ENCODE results near the gene ANGPTL5.
"Not testable (repeated sequence)": the region's sequence is repeated elsewhere in the genome, so short reads cannot be mapped to it uniquely, and the experiment has no call there.

ANGPTL5 gene

DNA sequence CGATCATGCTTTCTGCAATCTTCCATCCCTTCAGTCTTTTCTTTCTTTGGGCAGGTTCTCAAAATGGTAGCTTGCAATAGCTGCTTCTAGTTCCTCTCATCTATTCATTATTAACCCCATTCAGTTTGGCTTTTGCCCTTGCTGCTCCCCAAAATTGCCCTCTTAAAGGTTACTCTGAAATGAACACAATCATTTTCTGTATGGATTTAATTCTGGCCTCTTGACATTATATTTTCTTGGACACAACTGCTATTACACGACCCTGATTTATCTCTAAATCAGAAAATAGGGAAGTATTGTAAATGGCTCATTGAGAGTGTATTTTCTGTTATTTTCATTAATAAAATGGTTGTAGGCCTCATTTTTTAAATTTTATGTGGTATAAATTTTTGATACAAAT lies at the start of gene ANGPTL5:
Gene ANGPTL5, minus strand, starts transcription at position 101 of the 400 bp plus-strand sequence. CDS start 8,613 bp downstream, outside the sequence.
- no peak for DNase-seq

DNA sequence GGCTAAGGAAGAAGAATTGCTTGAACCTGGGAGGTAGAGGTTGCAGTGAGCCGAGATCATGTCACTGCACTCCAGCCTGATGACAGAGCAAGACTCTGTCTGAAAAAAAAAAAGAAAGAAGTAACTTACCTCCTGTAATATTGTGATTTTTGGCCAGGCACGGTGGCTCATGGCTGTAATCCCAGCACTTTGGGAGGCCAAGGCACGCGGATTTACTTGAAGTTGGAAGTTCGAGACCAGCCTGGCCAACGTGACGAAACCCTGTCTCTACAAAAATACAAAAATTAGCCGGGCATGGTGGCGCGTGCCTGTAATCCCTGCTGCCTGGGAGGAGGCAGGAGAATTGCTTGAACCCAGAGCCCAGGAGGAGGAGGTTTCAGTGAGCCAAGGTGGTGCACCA lies 47.9 kb upstream of the ANGPTL5 start:
- not testable (repeated sequence) for DNase-seq

DNA sequence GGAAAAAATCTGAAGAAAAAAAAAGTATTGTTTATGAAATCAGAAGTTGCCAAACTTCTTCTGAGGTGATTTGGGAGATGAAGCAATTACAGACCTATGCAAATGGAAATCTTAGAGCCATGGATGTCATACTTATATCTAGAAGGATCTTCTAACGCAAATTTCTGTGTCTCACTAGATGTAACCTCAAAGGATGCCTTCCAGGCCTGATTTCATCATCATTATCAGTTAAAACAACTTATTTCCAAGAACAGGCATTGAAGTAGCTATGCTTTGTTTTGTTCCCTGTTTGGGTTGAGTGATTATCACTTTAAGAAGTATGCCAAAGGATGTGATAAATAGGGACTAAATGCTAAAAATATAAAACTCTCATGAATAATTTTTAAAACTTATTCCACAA lies 43.9 kb upstream of the ANGPTL5 start:
- peak; percentile 54 for DNase-seq

DNA sequence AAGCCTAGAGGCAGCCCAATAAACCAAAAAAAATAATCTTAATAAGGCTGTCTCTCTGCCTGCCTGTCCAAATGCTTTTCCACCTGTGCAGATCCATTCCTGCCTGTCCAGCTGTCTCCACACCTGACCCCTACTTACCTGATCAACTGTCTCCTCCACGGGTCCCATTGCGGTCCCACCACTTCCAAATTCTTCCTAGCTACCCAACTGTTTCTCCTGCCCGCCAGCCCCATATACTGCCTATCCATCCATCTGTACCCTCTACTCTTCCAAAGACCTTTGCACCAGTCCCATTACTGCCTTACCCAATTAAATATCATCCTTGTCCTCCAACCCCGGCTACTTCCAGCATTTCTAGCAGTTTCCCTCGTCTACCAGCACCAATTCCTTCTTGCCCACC lies 39.4 kb upstream of the ANGPTL5 start:
- DNase-seq = no peak

DNA sequence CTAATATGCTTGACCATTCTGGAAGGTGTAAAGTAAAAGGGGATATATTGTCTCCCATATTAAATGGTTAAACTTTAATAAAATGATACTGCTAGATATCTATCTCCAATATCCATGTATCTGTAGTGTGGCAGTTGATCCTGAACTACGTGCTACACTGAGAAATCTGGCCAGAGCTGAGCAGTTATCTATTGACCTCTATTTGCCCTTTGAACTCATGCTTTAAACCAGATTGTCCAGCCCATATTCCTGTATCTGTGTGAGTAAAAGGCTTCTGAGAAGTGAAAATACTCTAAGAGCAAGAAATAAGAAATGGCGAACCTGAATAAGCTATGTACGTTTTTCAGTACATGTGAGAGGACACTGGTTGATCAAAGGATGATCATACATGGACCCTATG lies 39.0 kb upstream of the ANGPTL5 start:
- no peak for DNase-seq

DNA sequence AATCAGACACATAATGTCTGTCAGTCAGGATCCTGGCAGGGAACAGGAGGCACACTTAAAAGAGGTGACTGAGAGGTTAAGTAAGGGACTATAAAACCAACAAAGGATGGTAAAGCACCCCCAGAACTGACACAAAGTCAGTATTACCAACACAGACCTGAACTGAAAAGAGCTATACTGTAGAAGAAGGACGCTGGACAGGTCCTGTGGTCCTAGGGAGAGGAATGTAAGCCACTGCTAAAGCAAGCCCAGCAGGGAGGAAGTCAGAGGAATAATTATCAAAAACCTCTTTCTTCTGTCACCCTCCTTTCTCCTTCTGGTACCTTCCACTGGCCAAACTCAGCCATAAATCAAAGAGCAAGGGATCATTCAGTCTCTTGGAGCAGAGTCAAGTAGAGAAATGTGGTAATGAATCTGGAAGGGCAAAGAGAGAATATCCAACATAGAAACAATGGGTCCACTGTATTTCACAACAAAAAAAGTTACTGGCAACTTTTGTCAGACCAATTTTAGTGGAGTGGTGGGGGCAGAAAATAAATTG lies 33.4 kb upstream of the ANGPTL5 start:
- DNase-seq = no peak

DNA sequence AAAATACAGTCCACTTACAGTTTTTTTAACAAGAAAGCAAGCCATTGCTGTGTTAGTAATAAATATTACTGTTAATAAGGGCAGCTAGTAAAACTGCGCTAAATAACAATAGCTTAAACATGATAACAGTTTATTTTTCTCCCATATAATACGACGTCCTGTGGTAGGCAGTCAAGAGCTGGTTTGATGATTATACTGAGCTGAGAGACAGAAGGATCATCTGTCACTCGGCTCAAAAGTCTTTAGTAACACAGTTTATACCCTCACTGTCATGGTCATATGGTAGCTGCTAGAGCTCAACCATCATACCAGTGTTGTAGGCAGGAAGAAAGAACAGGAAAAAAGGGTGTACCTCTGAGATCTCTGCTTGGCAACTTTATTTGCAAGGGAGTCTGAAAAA lies 29.1 kb upstream of the ANGPTL5 start:
- no peak for DNase-seq

DNA sequence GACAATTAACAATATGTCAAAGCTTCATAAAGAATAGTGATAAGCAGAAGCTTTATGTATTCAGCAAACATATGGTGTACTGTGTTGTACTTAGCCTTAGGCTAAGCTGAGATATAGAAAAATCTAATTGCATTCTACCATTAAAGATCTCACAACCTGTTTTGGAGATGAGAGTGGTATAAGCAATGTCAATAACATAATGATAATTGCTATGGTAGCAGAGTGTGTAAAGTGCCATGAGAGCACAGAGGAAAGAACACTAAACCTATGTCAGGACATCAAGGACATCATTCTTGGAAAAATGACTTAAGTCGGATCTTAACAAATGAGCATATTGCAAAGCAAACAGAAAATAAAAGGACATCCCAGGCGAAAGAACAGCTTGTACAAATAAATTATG lies 28.6 kb upstream of the ANGPTL5 start:
- DNase-seq = no peak

DNA sequence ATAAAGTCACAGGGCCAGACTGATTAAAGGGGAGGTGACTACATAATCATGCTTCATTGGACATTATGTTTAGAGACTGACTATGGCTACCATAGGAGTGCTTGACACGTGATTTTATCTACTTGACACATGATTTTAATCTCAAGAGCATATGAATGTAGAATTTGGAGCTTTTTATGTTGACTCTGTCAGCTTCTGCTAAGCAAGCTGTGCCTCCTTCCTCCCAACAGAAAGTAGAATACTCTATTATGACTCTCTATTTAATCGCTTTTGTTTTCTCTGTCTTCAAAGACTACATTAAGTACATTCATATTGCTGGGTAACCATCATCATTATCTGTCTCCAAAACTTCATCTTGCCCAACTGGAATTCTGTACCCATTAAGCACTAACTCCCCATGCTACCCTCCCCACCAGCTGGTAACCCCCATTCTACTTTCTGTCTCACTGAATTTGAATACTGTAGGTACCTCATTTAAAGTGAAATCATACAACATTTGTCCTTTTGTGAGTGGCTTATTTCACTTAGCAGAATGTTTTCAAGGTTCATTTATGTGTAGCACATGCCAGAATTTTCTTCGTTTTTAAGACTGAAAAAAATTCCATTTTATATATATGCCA lies 24.7 kb upstream of the ANGPTL5 start:
- no peak for DNase-seq

DNA sequence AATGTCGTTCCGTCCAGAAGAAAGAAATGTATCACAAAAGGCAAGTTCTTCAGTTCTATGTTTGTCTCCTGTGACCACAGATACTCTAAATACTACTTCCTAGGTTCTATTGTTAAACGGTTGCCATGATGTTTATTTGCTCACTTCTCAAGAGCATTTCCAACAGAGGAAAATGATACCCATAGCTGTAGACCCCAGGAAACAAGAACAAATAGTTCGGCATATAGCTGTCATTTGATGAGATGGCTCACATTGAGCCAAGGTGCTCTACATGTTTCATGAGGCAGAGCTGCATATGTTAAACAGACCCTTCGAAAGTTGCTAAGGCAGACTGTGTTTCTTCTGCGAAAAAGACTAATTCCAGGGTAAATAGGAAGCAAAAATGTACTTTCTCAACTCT lies 15.4 kb upstream of the ANGPTL5 start:
- DNase-seq = no peak

DNA sequence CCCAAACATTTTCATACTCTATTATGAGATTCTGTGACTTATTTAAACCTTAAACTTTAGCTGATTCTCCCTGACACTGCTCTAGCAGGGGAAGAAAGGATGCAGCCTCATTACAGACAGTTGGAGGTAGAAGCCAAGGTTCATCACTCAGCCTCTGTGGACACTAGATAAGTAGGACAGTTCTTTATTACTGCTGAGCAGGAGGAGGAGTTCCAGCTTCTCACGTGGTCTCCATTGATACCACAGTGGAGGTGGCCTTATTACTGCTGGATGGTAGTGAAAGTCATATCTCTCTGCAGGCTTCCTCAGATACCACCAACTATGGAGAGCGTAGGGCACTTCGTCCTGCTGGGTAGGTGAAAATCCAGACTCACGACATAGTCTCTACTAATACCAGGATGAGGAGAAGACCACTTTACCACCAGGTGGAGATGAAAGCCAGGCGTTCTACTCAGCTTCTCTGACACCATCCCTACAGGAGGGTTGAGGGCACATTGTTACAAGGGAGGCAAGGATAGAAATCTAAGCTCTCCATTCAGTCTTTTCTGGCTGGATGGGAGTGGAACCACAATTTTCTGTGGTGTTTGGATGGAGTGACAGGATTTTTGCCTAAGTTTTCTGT lies 13.1 kb upstream of the ANGPTL5 start:
- peak; percentile 20 for DNase-seq

DNA sequence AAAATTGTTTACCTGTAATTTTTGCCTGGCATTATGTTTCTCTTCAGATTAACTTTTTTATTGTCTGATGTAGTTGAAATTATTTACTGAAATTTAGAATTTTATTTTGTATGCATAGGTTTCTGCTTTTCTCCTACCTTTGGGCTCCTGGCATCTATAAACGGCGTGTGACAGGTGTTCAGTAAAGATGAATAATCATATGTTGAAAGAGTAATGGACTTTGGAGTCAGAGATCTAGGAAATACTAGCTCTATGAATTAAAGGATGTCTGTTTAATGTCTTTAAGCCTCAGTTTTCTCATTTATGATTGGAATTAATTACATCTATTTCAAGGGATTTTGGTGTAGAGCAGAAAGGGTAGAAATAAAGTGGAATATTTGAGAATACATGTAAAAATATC lies 7.2 kb upstream of the ANGPTL5 start:
- no peak for DNase-seq

DNA sequence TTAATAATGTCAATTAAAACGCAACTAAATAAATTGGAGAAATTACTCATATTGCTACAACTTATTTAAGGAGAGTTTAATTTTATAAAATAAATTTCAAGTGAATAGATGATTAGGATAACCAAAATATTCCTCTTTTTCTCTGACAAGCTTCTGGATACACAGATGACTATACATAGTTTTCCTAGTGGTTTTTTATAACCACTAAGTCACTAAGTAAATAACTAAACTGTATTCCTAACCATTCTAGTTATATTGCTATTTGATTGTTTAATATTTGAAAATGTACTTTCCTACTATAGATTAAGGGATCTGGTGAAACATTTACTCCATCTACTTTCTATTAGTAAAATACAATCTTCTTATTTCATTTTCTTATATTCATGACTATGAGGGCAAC lies 4.7 kb upstream of the ANGPTL5 start:
- DNase-seq = no peak

DNA sequence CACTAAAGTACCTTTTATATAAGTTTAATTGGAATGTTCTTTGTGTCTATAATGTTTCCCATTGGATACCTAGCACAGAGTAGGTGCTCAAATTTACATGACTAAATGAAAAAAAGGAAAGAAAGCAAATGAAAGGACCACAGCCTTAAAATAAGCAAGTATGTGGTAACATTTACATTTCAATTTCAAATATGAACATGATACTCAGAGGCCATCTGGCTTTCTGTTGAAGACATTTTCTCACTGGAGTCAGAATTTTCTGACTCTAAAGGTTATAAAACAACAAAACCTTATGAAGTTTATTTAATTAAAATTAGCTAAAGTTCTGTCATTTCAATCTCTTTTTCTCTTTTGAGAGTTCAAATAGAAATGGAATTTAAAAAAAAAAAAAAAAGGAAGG lies 904 bp upstream of the ANGPTL5 start:
- DNase-seq = no peak

DNA sequence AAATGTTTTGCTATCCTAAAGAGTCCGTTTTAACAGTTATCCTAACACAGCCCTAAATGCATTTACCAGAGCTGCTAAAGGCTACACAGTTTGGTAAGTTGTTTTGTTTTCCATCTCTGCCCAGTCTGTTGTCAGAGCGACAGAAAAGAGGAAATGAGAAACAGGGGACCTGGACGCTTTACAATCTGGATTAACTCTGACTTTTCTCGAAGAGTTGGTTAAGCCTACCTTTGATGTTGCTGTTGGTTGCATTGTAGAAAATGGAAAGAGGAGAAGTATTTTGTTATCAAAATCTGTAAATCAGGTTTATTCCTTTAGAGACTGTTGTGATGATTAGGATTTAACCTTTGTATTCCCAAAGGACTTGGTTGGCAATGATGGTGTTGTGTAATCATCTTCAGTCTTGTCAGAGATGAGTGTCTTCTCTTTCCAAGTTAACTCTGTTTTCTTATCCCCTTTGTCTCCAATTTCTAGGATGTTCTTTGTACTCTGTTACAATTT lies 481 bp downstream of the ANGPTL5 start:
- DNase-seq = peak; percentile 68

DNA sequence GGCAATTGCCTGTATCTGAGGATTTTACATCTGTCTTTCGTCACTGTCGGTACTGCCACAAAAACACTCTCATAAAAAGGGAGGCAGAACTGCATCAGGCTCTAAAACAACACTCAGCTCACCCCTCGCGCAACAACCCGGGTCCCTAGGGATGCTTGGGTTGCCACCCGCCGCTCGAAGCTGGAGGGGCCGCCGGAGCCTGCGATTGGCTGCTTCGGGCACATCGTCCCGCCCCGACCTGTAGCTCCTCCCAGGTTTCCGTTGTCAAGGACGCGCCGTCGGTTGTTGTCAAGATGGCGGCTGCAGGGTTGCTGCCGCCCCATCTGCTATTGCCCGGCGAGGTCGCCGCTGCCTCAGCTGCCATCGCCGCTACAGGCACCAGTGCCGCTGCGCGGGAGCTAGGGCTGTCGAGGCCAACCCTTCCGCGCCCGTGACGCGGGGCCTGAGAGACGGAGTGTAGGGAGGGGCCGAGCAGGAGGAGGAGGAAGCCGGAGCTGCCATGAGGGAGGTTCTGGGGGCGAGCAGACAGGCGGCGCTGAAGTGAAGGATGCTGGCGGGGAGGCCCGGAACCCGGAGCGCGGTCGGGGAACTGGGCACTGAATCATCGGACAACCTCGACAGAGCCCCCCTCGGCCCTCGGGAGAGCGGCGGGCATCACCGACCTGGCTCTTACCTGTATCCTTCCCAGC lies 1.4 kb downstream of the ANGPTL5 start, which contains the start of gene CEP126:
Gene CEP126, plus strand, starts transcription at position 273 of the 689 bp plus-strand sequence. Its CDS starts 275 bp downstream, at position 548.
- peak; percentile 95 for DNase-seq

DNA sequence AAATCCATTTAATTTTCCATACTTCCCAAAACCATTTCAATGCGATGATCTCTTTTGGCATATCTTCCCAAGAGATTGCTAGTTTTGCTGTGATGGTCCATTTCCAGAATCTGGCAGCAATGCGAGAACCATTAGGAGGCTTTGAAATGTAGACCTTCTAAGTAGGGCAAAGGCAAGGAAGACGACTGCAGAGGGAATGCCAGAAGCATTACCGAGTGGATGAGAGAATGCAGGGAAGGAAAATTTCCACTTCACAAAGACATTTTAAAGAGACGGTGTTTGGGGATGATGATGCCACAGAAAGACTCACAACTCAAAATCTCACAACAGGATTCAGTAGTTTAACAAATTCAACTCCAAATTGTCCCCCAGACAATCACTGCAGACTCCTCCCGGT lies 2.0 kb downstream of the ANGPTL5 start:
- no peak for DNase-seq

DNA sequence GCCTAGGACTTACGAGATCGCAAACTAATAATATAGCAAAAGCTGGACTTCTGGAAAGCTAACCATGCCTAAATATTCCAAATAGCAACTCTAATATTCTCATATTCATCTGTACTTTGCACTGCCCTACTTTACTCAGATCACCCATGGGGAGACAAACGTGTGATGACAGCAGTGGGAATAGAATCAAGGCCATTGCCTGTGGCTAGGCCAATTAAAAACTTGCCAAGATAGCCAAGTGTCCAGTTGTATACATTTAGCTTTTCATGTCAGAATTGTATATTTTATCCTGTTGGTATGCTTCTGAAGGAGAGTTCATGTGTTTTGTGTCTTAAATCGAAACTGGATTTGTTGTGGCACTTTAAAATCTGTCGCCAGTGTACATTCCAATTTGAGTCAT lies 2.7 kb downstream of the ANGPTL5 start:
- DNase-seq = no peak

DNA sequence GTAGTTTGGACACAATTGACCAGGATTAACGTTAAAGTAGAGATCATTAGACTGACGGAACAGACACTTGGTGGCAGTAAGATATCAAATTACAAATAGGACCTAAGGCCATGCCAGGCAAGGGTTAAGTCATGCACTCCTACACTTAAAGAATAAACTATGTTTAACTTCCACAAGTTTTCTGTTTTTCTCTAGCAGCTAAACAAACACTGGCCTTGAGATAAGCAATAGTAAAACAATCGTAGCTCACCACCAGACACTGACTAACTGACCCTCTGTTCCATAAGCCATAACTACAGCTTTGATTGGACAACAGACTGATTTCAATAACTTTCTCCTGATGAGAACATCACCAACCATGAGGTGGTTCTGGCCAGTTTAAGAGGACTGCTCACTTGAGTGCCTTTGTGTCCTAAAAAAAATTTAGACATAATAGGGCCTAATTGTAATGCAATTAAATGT lies 3.5 kb downstream of the ANGPTL5 start:
- DNase-seq = no peak

DNA sequence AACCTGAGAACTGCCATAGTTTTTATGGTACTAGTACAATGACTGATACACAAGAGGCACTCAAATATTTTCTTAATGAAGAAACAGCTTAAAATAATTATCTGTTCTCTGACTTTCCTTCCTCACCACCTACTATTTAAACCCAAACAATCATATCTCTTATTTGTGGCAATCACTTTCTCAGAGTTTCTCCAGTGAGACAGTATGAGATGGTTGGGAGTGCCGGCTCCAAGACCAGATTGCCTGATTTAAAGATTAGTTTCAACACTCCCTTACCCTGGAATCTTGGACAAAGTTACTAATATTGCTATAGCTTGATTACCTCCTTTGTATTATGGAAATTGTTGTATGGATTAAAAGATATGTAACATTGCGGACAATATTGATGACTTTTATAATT lies 7.2 kb downstream of the ANGPTL5 start:
- DNase-seq = no peak

DNA sequence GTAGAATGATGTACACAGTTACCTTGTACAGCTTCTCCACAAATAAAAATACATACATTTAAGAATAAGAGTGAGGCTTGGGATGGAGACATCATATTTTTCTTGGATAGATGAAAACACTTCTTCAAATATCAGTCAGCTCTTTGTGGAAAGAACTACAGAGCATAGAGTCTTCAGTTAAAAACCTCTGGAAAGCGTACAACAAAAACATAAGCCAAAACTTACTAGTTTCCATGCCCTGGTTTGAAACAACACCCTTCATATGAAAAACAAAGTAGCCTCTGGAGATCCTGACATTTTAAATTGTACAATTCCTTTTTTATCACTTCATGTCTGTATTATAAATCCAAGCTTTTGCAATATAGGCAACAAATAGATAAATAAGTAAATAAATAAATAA lies 8.5 kb downstream of the ANGPTL5 start:
- DNase-seq = no peak

DNA sequence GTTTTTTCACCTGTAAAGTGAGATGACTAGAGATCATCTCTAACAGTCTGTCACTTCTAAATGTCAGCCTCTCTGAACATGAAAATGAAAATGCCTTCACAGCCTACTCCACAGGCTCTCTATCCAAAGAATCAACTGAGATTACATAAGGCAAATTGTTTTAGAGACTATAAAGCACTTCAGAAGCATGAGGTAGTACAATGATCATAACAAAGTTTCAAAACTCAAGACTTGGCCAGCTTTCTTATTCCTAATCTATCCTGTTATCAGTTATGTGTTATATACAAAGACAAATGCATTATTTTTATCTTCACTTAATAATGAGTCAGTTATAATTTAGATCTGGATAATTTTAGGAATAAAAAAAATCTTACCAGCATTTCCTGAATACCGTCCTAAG lies 21.8 kb downstream of the ANGPTL5 start:
- no peak for DNase-seq

DNA sequence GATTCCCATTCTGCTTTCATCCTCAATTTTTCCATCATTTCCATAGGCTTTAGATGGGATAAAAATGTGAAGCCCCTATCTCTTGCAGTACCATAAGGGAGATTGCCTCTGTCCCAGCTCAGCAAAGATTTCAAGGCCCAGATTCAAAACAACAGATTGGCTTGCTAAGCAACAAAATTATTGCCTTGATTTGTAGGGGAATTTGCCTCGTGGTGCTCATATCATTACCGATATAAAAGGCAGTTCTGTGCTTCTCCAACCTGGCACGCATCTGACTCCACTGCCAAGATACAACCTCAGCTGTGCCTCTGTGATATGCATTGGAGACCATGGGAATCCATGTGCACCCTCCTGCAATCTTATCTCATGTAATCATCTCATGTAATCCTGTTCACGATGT lies 26.6 kb downstream of the ANGPTL5 start:
- no peak for DNase-seq

DNA sequence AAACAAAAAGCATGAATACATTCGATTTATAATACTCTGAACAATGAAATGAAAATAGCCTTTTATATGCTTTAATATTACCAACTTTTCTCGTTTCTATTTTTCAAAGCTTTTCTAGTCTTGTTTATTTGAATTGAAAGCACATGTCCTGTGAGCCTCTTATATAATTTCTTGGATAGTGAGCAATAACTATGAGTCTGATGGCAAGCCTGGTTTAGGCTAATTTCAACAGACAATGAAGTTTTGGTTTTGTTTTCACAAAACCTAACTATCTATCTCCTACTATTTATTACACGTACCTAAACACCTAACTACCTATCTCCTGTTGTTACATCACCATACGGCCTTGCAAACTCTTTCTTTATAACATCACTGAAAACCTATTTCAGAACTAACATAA lies 30.7 kb downstream of the ANGPTL5 start:
- no peak for DNase-seq
